ENCODE data around the gene CNTNAP2. TPM values are rescaled to one million over a fixed set of nuclear protein-coding genes. Genes with fewer than 3 reads are reported as not detected.

The CNTNAP2 gene
- total RNA-seq, 6 experiments from 2014 or later, result 1.8 to 8.1 (median 3.9) TPM

DNA sequence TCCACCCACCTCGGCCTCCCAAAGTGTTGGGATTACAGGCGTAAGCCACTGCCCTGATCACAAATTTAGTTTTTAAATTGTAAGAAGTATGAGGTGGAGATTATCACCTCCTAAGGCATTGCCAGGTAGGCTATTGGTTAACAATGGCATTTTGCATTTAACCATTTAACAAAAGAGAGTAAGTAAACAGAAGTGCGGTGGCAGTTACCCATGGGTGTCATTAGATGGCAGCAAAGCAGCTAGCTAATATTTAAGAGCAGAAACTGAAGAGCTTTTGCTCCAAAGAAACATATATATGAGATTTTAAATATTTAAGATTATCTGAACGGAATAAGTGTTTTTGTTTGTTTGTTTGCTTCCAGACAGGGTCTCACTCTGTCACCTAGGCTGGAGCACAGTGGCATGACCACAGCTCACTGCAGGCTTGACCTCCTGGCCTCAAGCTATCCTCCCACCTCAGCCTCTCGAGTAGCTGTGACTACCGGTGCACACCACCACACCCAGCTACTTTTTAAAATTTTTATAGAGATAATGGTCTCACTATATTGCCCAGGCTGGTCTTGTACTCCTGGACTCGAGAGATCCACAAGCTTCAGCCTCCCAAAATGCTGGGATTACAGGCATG, 2148.4 kb downstream of the CNTNAP2 start:
- Histone ChIP-seq H3K27me3 (no peaks in the 10 kb centered on the region), H3K4me3 (no peak overlapping the region), H3K9me3 (no peaks in the 10 kb centered on the region), H3K27ac (no peak overlapping the region), H3K36me3 (no peaks in the 10 kb centered on the region), H3K4me1 (peaks cover 0 to 6% (median 0%) of the 10 kb centered on the region in 4 donors)
- DNase-seq (no peak), ATAC-seq (peak; percentile 47 to 69 (median 64))
- no peak for TF ChIP-seq POLR2A (IDR thresholded peaks at IDR 0.05)
- TF ChIP-seq, protein P1, sequence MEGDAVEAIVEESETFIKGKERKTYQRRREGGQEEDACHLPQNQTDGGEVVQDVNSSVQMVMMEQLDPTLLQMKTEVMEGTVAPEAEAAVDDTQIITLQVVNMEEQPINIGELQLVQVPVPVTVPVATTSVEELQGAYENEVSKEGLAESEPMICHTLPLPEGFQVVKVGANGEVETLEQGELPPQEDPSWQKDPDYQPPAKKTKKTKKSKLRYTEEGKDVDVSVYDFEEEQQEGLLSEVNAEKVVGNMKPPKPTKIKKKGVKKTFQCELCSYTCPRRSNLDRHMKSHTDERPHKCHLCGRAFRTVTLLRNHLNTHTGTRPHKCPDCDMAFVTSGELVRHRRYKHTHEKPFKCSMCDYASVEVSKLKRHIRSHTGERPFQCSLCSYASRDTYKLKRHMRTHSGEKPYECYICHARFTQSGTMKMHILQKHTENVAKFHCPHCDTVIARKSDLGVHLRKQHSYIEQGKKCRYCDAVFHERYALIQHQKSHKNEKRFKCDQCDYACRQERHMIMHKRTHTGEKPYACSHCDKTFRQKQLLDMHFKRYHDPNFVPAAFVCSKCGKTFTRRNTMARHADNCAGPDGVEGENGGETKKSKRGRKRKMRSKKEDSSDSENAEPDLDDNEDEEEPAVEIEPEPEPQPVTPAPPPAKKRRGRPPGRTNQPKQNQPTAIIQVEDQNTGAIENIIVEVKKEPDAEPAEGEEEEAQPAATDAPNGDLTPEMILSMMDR (IDR thresholded peaks at IDR 0.05), result peak; percentile 60 to 72 (median 69)
- 39% methylated on average over 7 of the region's 7 CpGs for WGBS (ENCODE audit: insufficient coverage, low coverage, low lambda C conversion rate, missing lambda C conversion rate)
- intact Hi-C loops (cut with DNase I), result loop anchor here in 1 of 2 donors (10.0 kb wide), 1 partner anchor 220 kb away; no protein-coding TSS in a partner anchor

DNA sequence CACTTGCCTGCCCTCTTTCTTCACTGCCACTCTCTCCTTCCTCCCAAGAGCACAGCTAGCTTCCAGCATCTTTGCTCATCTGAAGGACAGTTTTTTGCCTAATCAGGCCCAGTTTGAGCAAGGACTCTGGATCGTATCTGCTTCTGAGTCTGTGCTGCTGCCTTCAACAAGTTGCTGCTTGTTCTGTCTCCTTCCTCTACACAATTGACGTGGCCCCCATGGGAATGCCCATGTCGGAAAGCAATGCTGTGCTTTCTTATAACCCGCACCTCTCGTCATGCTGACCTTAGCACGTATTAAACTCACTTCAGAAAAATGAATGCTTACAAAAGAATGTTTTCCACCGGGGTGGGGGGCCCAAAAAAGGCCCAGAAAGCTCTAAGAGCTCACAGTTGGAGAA, 2149.3 kb downstream of the CNTNAP2 start:
- WGBS (ENCODE audit: insufficient coverage, low coverage, low lambda C conversion rate, missing lambda C conversion rate), result 50% methylated on average over 4 of the region's 7 CpGs
- intact Hi-C loops (cut with DNase I), result loop anchor here in 1 of 2 donors (10.0 kb wide), 1 partner anchor 219 kb away; no protein-coding TSS in a partner anchor
- no peak for TF ChIP-seq POLR2A (IDR thresholded peaks at IDR 0.05)
- TF ChIP-seq, protein P1 (IDR thresholded peaks at IDR 0.05), result no peak
- DNase-seq (no peak), ATAC-seq (no peak)
- H3K4me3 ChIP-seq, result no peak overlapping the region
- H3K27ac ChIP-seq, result no peak overlapping the region
- peaks cover 0 to 6% (median 0%) of the 10 kb centered on the region in 4 donors for H3K4me1 ChIP-seq
- H3K36me3 ChIP-seq, result no peaks in the 10 kb centered on the region
- H3K27me3 ChIP-seq, result no peaks in the 10 kb centered on the region
- H3K9me3 ChIP-seq, result no peaks in the 10 kb centered on the region

DNA sequence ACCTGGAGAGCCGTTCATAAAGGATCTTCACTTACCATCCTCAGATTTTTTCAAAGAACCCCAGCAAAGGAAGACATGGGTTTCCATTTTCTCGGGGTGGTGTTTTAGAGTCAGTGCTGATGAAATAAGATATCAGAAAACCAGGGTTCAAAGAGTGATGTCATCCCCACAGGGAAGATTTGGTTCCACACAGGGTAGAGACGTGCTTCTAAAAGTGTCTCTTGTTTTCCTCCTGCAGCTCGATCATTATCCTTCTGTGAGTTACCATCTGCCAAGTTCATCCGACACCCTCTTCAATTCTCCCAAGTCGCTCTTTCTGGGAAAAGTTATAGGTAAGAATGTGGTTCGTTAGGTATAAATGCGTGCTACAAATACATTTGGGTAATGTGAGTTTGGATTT, 2150.2 kb downstream of the CNTNAP2 start:
- ATAC-seq (no peak), DNase-seq (no peak)
- Histone ChIP-seq H3K4me3 (no peak overlapping the region), H3K36me3 (no peaks in the 10 kb centered on the region), H3K9me3 (no peaks in the 10 kb centered on the region), H3K27ac (no peak overlapping the region), H3K27me3 (no peaks in the 10 kb centered on the region), H3K4me1 (peaks cover 0 to 6% (median 0%) of the 10 kb centered on the region in 4 donors)
- WGBS (ENCODE audit: insufficient coverage, low coverage, low lambda C conversion rate, missing lambda C conversion rate), result 75% methylated on average over 8 of the region's 8 CpGs
- intact Hi-C loops (cut with DNase I), result loop anchor here in 1 of 2 donors (10.0 kb wide), 1 partner anchor 218 kb away; no protein-coding TSS in a partner anchor
- TF ChIP-seq POLR2A (IDR thresholded peaks at IDR 0.05), result no peak
- TF ChIP-seq, protein P1 (IDR thresholded peaks at IDR 0.05), result no peak

DNA sequence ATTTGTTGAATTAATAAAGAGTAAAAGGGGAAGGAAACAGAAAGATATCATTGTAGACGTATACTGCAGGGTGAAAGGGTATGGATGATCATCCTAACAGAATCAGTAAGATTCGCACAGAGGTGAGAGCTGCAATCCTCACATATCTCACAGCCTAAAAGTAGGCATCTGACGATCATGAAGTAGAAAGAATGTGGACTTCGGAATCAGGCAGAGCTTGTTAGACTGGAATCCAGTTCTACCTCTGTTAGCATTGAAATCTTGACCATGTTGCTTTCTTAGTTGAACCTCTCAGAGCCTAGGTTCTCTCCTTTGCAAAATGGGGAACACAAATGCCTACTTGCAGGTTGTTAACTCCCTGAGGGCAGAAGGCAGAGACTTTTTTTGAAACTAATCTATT, 2154.0 kb downstream of the CNTNAP2 start:
- DNase-seq, result no peak
- WGBS (ENCODE audit: insufficient coverage, low coverage, low lambda C conversion rate, missing lambda C conversion rate), result 43% methylated on average over 3 of the region's 4 CpGs
- no peak overlapping the region for H3K4me3 ChIP-seq
- no peaks in the 10 kb centered on the region for H3K36me3 ChIP-seq
- TF ChIP-seq, protein P1 (IDR thresholded peaks at IDR 0.05), result no peak
- no peak for TF ChIP-seq POLR2A (IDR thresholded peaks at IDR 0.05)
- H3K27me3 ChIP-seq, result no peaks in the 10 kb centered on the region
- intact Hi-C loops (cut with DNase I), result no loop called here
- no peak for ATAC-seq
- no peaks in the 10 kb centered on the region for H3K9me3 ChIP-seq
- H3K4me1 ChIP-seq, result no peaks in the 10 kb centered on the region
- no peak overlapping the region for H3K27ac ChIP-seq
